Mammary epithelial cell (primary cell): ENCODE data around the gene AUTS2.

Experiments
- EZH2 ChIP-seq: IDR thresholded peaks from 2 replicates; pipeline ENCODE4 v1.6.1; 2012; ENCODE audit warnings: low read length, inconsistent platforms, borderline replicate concordance
- TF ChIP-seq, protein P1 (sequence below), 2 donors: IDR thresholded peaks in 1 of 2; conservative IDR thresholded peaks in 1 of 2; 2 replicates each; pipeline ENCODE4 v1.5.1; 2011 to 2012; ENCODE audit warnings: inconsistent platforms in 2 of 2, low read length in 2 of 2, mild to moderate bottlenecking in 2 of 2, control low read depth in 1 of 2, low read depth in 1 of 2; ENCODE audit not compliant: insufficient read depth in 1 of 2; ENCODE audit errors: extremely low read depth in 1 of 2

DNA sequence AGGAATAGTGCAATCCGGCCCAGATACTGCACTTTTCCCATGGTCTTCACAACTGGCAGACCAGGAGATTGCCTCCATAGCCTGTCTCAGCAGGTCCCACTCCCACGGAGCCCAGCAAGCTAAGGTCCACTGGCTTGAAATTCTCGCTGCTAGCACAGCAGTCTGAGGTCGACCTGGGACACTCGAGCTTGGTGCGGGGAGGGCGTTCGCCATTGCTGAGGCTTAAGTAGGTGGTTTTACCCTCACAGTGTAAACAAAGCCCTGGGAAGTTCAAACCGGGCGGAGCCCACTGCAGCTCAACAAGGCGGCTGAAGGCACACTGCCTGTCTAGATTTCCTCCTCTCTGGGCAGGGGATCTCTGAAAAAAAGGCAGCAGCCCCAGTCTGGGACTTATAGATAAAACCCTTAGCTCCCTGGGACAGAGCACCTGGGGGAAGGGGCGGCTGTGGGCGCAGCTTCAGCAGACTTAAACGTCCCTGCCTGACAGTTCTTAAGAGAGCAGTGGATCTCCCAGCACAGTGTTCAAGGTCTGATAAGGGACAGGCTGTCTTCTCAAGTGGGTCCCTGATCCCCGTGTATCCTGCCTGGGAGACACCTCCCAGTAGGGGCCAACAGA, 1240.1 kb downstream of the AUTS2 start:
- TF ChIP-seq, protein P1, sequence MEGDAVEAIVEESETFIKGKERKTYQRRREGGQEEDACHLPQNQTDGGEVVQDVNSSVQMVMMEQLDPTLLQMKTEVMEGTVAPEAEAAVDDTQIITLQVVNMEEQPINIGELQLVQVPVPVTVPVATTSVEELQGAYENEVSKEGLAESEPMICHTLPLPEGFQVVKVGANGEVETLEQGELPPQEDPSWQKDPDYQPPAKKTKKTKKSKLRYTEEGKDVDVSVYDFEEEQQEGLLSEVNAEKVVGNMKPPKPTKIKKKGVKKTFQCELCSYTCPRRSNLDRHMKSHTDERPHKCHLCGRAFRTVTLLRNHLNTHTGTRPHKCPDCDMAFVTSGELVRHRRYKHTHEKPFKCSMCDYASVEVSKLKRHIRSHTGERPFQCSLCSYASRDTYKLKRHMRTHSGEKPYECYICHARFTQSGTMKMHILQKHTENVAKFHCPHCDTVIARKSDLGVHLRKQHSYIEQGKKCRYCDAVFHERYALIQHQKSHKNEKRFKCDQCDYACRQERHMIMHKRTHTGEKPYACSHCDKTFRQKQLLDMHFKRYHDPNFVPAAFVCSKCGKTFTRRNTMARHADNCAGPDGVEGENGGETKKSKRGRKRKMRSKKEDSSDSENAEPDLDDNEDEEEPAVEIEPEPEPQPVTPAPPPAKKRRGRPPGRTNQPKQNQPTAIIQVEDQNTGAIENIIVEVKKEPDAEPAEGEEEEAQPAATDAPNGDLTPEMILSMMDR (conservative IDR thresholded peaks at IDR 0.05 in 1 of 2, IDR thresholded peaks at IDR 0.05 in 1 of 2; ENCODE audit: extremely low read depth in 1 of 2, insufficient read depth in 1 of 2, low read depth in 1 of 2, low read length in 2 of 2): no peak
- no peak for TF ChIP-seq EZH2
